Left renal pelvis (tissue), 4 donors: ENCODE results near the gene ILF3. TPM values are rescaled to one million over a fixed set of nuclear protein-coding genes. Genes with fewer than 3 reads are reported as not detected.
"Not testable (repeated sequence)": the region's sequence is repeated elsewhere in the genome, so short reads cannot be mapped to it uniquely, and the experiment has no call there.

Source experiments
- DNase-seq, 4 donors: peaks; one replicate each; pipeline ENCODE4 v3.0.0-alpha.2; 2013; ENCODE audit warnings: low read depth in 4 of 4, low spot score in 3 of 4
- polyA plus RNA-seq, 4 donors: library from polyadenylated mRNA; unstranded; fragments of 120-200 nt; gene quantifications; one replicate each; pipeline ENCODE4 v1.2.1, GENCODE V29; 2013; ENCODE audit not compliant: insufficient read length in 4 of 4

The ILF3 gene
- polyA plus RNA-seq, 4 donors, result 209 to 347 (median 284) TPM

GRCh38 chr19:10671922-10672321 lies 17.8 kb downstream of the ILF3 start:
- not testable (repeated sequence) for DNase-seq

DNA sequence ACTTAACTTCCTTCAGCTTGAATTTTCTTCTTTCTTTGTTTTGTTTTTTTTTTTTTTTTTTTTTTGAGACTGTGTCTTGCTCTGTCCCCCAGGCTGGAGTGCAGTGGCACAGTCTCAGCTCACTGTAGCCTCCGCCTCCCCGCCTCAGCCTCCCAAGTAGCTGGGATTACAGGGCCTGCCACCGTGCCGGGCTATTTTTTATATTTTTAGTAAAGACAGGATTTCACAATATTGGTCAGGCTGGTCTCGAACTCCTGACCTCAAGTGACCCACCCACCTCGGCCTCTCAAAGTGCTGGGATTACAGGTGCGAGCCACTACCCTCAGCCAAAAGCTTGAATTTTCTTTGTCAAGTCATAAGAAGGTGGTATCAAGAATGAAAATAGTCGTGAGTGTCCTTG lies 21.1 kb downstream of the ILF3 start:
- DNase-seq, result not testable (repeated sequence)

- no peak for DNase-seq
Observed at GRCh38 chr19:10677751-10678150, 23.6 kb downstream of the ILF3 start.

GRCh38 chr19:10678813-10679212 lies 24.7 kb downstream of the ILF3 start:
- no peak for DNase-seq

DNA sequence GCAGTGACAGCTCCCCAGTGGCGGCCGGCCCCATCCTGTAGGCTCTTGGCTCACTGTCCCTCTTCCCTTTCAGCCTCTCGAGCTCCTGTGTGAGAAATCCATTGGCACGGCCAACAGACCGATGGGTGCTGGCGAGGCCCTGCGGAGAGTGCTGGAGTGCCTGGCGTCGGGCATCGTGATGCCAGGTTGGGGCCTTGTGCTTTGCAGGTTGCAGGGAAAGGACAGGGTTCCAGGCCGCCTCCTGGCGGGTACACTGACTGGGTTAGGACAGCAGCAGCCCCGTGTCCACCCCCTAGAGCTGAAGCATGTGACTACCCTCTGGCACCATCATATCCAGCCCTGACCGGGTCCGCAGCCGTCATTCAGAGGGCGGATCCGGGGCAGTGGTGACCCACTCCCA lies 25.6 kb downstream of the ILF3 start:
- no peak for DNase-seq

- DNase-seq, result no peak
Observed at GRCh38 chr19:10680545-10681135, 26.5 kb downstream of the ILF3 start.

- DNase-seq, result no peak
Observed at GRCh38 chr19:10681658-10682057, 27.5 kb downstream of the ILF3 start.

GRCh38 chr19:10682397-10683063 lies 28.4 kb downstream of the ILF3 start:
- no peak for DNase-seq

GRCh38 chr19:10683064-10683426 lies 28.9 kb downstream of the ILF3 start:
- DNase-seq, result no peak

GRCh38 chr19:10683582-10683981 lies 29.4 kb downstream of the ILF3 start:
- no peak for DNase-seq

DNA sequence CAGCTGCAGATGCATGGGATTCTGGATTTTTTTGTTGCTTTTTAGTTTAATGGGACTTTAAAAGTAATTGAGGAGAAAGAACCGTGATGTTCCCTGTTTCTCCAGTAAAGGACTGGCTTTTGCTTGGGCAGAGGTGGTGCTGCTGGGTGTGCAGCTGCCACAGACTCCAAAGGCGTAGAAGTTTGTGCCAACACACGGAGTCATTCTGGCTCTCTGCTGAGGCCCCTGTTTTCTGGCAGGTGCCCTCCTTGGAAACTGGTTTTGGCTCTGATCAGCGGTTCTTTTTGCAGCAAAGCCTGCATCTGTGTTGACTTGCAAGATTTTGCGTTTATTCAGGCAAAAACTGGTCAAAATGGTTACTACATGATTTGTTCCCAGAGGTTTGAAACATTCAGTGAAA lies 31.1 kb downstream of the ILF3 start:
- no peak for DNase-seq

DNA sequence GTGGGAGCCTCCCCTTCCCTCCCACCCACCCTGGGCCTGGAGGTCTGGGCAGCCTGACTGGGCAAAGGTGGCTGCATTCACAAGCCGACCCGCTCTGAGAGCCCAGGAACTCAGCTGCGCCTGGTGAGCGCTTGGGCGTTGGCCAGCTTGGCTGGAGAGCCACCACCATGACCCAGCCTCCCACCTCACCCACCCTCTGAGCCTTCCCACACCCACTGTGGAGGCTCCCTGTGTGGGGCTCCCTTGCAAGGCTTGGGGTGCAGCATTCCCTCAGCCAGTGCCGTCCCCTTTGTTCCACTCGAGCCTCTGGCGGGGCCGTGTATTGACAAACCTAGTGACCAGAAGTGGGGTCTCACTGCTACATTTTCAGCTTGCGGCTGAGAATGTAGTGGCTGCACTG lies 32.0 kb downstream of the ILF3 start:
- DNase-seq, result no peak

GRCh38 chr19:10686661-10687517 lies 32.7 kb downstream of the ILF3 start:
- DNase-seq, result no peak

- no peak for DNase-seq
Observed at GRCh38 chr19:10687518-10688288, 33.6 kb downstream of the ILF3 start.

GRCh38 chr19:10688545-10689280 lies 34.6 kb downstream of the ILF3 start:
- no peak for DNase-seq

DNA sequence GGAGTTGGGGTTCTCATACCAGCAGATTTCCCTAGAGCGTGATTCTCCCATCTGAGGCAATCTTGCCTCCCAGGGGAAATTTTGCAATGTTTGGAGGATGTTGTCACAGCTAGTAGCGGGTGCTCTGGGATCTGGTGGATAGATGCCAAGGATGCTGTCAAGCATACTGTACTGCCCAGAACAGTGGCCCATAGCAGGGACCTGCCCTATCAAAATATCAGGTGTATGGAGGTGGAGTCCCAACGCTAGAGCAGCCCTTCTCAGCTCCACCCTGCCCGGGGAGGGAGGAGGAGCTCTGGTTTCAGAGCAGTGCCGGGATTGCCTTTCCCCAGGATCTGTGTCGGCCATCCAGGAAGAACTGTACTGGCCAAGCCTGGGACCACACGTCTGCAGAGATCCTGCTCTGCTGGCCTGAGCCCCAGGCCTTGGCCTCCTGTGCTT lies 36.2 kb downstream of the ILF3 start:
- DNase-seq, result no peak

GRCh38 chr19:10691178-10691881 lies 37.2 kb downstream of the ILF3 start:
- no peak for DNase-seq

DNA sequence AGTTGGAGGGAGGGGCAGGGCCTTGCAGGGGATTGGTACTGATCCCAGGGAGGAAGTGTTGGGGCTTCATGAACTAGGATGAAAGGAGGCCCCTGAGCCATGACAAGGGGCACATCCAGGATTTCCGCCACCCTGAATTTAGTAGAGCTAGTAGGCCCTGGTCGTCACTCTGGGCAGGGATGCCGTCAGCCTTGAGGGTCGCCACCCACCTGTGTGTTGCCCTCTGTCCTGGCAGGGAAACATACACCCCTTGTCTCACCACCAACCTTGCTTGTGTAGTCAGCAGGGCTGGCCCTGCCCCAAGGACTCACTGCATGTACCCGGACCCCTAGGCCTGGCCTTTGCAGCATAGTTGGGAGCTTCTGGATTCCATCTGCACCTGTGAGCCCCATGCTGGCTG lies 37.7 kb downstream of the ILF3 start:
- DNase-seq, result no peak

GRCh38 chr19:10692673-10693264 lies 38.6 kb downstream of the ILF3 start:
- no peak for DNase-seq
